ENCODE data around the gene HOXB1. TPM values are rescaled to one million over a fixed set of nuclear protein-coding genes. Genes with fewer than 3 reads are reported as not detected.
"Not testable (repeated sequence)": the region's sequence is repeated elsewhere in the genome, so short reads cannot be mapped to it uniquely, and the experiment has no call there.

HOXB1 gene
- total and polyA plus RNA-seq, 2 of the 8 experiments (the other 6 are each of a cell fraction or from before 2014, with no cell fraction given): not detected

DNA sequence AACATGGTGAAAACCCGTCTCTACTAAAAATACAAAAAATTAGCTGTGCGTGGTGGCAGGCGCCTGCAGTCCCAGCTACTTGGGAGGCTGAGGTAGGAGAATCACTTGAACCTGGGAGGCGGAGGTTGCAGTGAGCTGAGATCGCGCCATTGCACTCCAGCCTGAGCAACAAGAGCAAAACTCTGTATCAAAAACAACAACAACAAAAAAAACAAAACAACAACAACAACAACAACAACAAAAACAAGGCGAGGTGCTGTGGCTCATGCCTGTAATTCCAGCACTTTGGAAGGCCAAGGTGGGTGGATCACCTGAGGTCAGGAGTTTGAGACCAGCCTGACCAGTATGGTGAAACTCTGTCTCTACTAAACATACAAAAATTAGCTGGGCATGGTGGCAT lies 21.1 kb downstream of the HOXB1 start:
- H3K23me2 ChIP-seq (ENCODE audit: low read depth, low read length); H3K56ac ChIP-seq (replicated peaks; ENCODE audit: insufficient read length, low read depth, low read length); H2AFZ ChIP-seq (ENCODE audit: low read length); POLR2A ChIA-PET (ENCODE audit: partially characterized antibody); H3K4me2 ChIP-seq (ENCODE audit: insufficient read depth in 1 of 2, low read depth in 2 of 2, low read length in 2 of 2); H4K5ac ChIP-seq (ENCODE audit: insufficient read length, low read depth, low read length); H2BK20ac ChIP-seq (ENCODE audit: low read length); H3K79me1 ChIP-seq (ENCODE audit: low read depth, low read length); H4K91ac ChIP-seq (replicated peaks; ENCODE audit: insufficient read length, low read length); H2BK5ac ChIP-seq (ENCODE audit: low read depth, low read length); H2BK15ac ChIP-seq (ENCODE audit: low read length); H4K8ac ChIP-seq (ENCODE audit: extremely low read depth, insufficient read depth, low read length); H3K27ac ChIP-seq (ENCODE audit: low read depth, low read length); H3K4me1 ChIP-seq (replicated peaks in 1 of 4; ENCODE audit: control insufficient read depth in 3 of 4, insufficient read depth in 4 of 4, low read length in 3 of 4); H3K23ac ChIP-seq (ENCODE audit: insufficient read length); H2BK120ac ChIP-seq (replicated peaks; ENCODE audit: low read depth, low read length); H3K27me3 ChIP-seq (replicated peaks in 1 of 4; ENCODE audit: control insufficient read depth in 3 of 4, extremely low read depth in 1 of 4, insufficient read depth in 3 of 4, low read length in 3 of 4); H2BK12ac ChIP-seq (ENCODE audit: low read depth, low read length); H3K18ac ChIP-seq (ENCODE audit: extremely low read depth, low read length); H3K36me3 ChIP-seq (ENCODE audit: control insufficient read depth in 2 of 4, insufficient read depth in 4 of 4, low read length in 3 of 4); H3K79me2 ChIP-seq (ENCODE audit: control insufficient read depth in 1 of 2, insufficient read depth in 2 of 2, low read length in 2 of 2); H2AK5ac ChIP-seq (ENCODE audit: low read depth, low read length); H3K9ac ChIP-seq (replicated peaks in 1 of 4; ENCODE audit: extremely low read depth in 1 of 4, low read depth in 3 of 4, low read length in 3 of 4); H4K20me1 ChIP-seq (replicated peaks in 1 of 2; ENCODE audit: control insufficient read depth in 1 of 2, insufficient read depth in 2 of 2, low read length in 2 of 2); H3K9me3 ChIP-seq (ENCODE audit: insufficient read depth in 2 of 2, low read depth in 1 of 2, low read length in 1 of 2); H3K4ac ChIP-seq (replicated peaks; ENCODE audit: insufficient read length, low read depth, low read length); FAIRE-seq; H3K4me3 ChIP-seq (ENCODE audit: extremely low read depth in 1 of 4, insufficient read depth in 2 of 4, low read depth in 3 of 4, low read length in 4 of 4); DNase-seq (ENCODE audit: low read depth in 1 of 2, low spot score in 2 of 2); H3K14ac ChIP-seq (ENCODE audit: insufficient read length): not testable (repeated sequence)
- CTCF ChIA-PET (ENCODE audit: partially characterized antibody): interaction anchor here (1.2 to 1.3 kb wide), 2 partner anchors 9 to 53 kb away, joined by 3 read pairs; no protein-coding TSS in a partner anchor
- 94% methylated on average over 7 of the region's 7 CpGs; no CpG with 5 or more reads in 1 of the 2 experiments for WGBS, 2 experiments (ENCODE audit: extremely low coverage in 1 of 2, insufficient coverage in 1 of 2, insufficient read length in 1 of 2, insufficient replicate concordance in 2 of 2, low coverage in 1 of 2, low lambda C conversion rate in 2 of 2, missing lambda C conversion rate in 1 of 2)
